K562 (cell line): ENCODE results near the gene TAF1B. TPM values are rescaled to one million over a fixed set of nuclear protein-coding genes. Genes with fewer than 3 reads are reported as not detected.

Experiments
- ARHGAP35 ChIP-seq: fragments of 450-650 bp; IDR thresholded peaks from 2 replicates; pipeline ENCODE4 v1.6.1; 2018; ENCODE audit not compliant: partially characterized antibody
- CXXC5 ChIP-seq: fragments of 250-450 bp; sonication (Bioruptor Pico); IDR thresholded peaks from 2 replicates; pipeline ENCODE4 v1.8.0; 2022; ENCODE audit warnings: inconsistent platforms, mild to moderate bottlenecking, moderate library complexity
- DLX4 ChIP-seq: fragments of 250-450 bp; sonication (Bioruptor Pico); IDR thresholded peaks from 2 replicates; pipeline ENCODE4 v1.6.1; 2021; ENCODE audit warnings: mild to moderate bottlenecking
- ERF ChIP-seq: fragments of 450-650 bp; formaldehyde crosslinking; IDR thresholded peaks from 2 replicates; pipeline ENCODE4 v1.4.0; 2020; ENCODE audit warnings: mild to moderate bottlenecking, mixed read lengths
- HDAC8 ChIP-seq: fragments of 450-650 bp; IDR thresholded peaks from 2 replicates; pipeline ENCODE4 v1.6.1; 2016; ENCODE audit warnings: mild to moderate bottlenecking, missing genetic modification characterization, moderate library complexity, missing compliant biosample characterization
- HMGN3 ChIP-seq: IDR thresholded peaks from 2 replicates; pipeline ENCODE4 v1.6.1; 2011; ENCODE audit warnings: borderline replicate concordance, low read depth, mild to moderate bottlenecking, mixed read lengths, low read length; ENCODE audit not compliant: insufficient read length; ENCODE audit errors: extremely low read depth
- MLLT1 ChIP-seq, 2 experiments: fragments of 450-650 bp; IDR thresholded peaks; 2 replicates each; pipeline ENCODE4 v1.6.1; 2016
- MTF1 ChIP-seq: fragments of 250-450 bp; sonication (Bioruptor Pico); IDR thresholded peaks from 2 replicates; pipeline ENCODE4 v1.9.0; 2021; ENCODE audit warnings: moderate library complexity, mild to moderate bottlenecking, inconsistent platforms, borderline replicate concordance
- NFYB ChIP-seq: IDR thresholded peaks from 2 replicates; pipeline ENCODE4 v1.6.1; 2011; ENCODE audit warnings: mild to moderate bottlenecking, moderate library complexity; ENCODE audit not compliant: insufficient read length; ENCODE audit errors: extremely low read depth
- PTRF ChIP-seq: fragments of 450-650 bp; IDR thresholded peaks from 2 replicates; pipeline ENCODE4 v1.6.1; 2016; ENCODE audit warnings: mild to moderate bottlenecking, missing genetic modification characterization, missing compliant biosample characterization
- PURB ChIP-seq: sonication (generic); formaldehyde crosslinking; IDR thresholded peaks from 2 replicates; pipeline ENCODE4 v1.9.0; 2021; ENCODE audit warnings: low read depth, mild to moderate bottlenecking, missing genetic modification reagents
- RBM15 ChIP-seq: fragments of 200-400 bp; formaldehyde crosslinking; IDR thresholded peaks from 2 replicates; pipeline ENCODE4 v1.6.1; 2018; ENCODE audit warnings: mild to moderate bottlenecking, low read length, moderate library complexity; ENCODE audit not compliant: insufficient read depth
- RBM17 ChIP-seq: fragments of 200-400 bp; formaldehyde crosslinking; IDR thresholded peaks from 2 replicates; pipeline ENCODE4 v1.6.1; 2017; ENCODE audit warnings: low read depth, mild to moderate bottlenecking, low read length, borderline replicate concordance
- RFX5 ChIP-seq: IDR thresholded peaks from 2 replicates; pipeline ENCODE4 v1.6.1; 2011; ENCODE audit warnings: low read depth, mild to moderate bottlenecking, improper control_type of control experiment, low read length
- RUNX1 ChIP-seq: sonication (generic); IDR thresholded peaks from 2 replicates; pipeline ENCODE4 v1.6.1; 2016; ENCODE audit warnings: antibody characterized with exemption, low read depth
- SPI1 ChIP-seq: IDR thresholded peaks from 2 replicates; pipeline ENCODE4 v1.6.1; 2011; ENCODE audit warnings: low read depth, low read length, control low read depth, borderline replicate concordance
- THRAP3 ChIP-seq: fragments of 450-650 bp; IDR thresholded peaks from 2 replicates; pipeline ENCODE4 v1.6.1; 2016; ENCODE audit warnings: mild to moderate bottlenecking, inconsistent platforms, borderline replicate concordance
- ZFPM2 ChIP-seq: fragments of 250-450 bp; sonication (Bioruptor Pico); IDR thresholded peaks from 2 replicates; pipeline ENCODE4 v1.5.1; 2022; ENCODE audit warnings: mild to moderate bottlenecking
- ZNF449 ChIP-seq: fragments of 250-450 bp; sonication (Bioruptor Pico); IDR thresholded peaks from 2 replicates; pipeline ENCODE4 v1.8.0; 2022; ENCODE audit warnings: moderate library complexity, mild to moderate bottlenecking, inconsistent platforms
- ZNF76 ChIP-seq: fragments of 250-450 bp; sonication (Bioruptor Pico); IDR thresholded peaks from 2 replicates; pipeline ENCODE4 v1.4.0; 2020; ENCODE audit warnings: mild to moderate bottlenecking, moderate library complexity, borderline replicate concordance
- polyA plus RNA-seq, 8 experiments: library from polyadenylated mRNA; depleted of rRNA in 4 of 8; stranded (reverse) in 5 of 8; unstranded in 3 of 8; fragments of >200 nt; fragmentation: Nextera tagmentation in 2 of 8; fragmentation: Illumina TruSeq in 1 of 8; extraction: Ambion mirVana in 2 of 8; extraction: Trizol in 1 of 8; gene quantifications; 2 replicates each; pipeline versions ENCODE4 v1.2.1 to v1.2.3, GENCODE V29; 2011 to 2014; ENCODE audit warnings: inconsistent platforms in 1 of 8, missing spikeins in 1 of 8
- total RNA-seq, 7 experiments: library from RNA; depleted of rRNA in 6 of 7; stranded (reverse); fragments of >200 nt in 6 of 7; fragmentation: Illumina TruSeq in 2 of 7; extraction: Trizol in 2 of 7; gene quantifications; 2 replicates each; pipeline versions ENCODE4 v1.2.1 to v1.2.3, GENCODE V29; 2011 to 2021; ENCODE audit warnings: low replicate concordance in 1 of 7
- TF ChIP-seq, protein P1 (sequence below): fragments of 450-650 bp; conservative IDR thresholded peaks from 2 replicates; pipeline ENCODE4 v1.6.1; 2016; ENCODE audit warnings: missing genetic modification characterization, low read depth, mild to moderate bottlenecking, control low read depth, missing compliant biosample characterization
- TF ChIP-seq, protein P2 (sequence below): fragments of 250-450 bp; sonication (Bioruptor Pico); IDR thresholded peaks from 2 replicates; pipeline ENCODE4 v1.4.0; 2020

Gene TAF1B
- total and polyA plus RNA-seq, 9 of the 15 experiments (the other 6 are each of a cell fraction or from before 2014, with no cell fraction given): 8.8 to 25.1 (median 17.3) TPM

DNA sequence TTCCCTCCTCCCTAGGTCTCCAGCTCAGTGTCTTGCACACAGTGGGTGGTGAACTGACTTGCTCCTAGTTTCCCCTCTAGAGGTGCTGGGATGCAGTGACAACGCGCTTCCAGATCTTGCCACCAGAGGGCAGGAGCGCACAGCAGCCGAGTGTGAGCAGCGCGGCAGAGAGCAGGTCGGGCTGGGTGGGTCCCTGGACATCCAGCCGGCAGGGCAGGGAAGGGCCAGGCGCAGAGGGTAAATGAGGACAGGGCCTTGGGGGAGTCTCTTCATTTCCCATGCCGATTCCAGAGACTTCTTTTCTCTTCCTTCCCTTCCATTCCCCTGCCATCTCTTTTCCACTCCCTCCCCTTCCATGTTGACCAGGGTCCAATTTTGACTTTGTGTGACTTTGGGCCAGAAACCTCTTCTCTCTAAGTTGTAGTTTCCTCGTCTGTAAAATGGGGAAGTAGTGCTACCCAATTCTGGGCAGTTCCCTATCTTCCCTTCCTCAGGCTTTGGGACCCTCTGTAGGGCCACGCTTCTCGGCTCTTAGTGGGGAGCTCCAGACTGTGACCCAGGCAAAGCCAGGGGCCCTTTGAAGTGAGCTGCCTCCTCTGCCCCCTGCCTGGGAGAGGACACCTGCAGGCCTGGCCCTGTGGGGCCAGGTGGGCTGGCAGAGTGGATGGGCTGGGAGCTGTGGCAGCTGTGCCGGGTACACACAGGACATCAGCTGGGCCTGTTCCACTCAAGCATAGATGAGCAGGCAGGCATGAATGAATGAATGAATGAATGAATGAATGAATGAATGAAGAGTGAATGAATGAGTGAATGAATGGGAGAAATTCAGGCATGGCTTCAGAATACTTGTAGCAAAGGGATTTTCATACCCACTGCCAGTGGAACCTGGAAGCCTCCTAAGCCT is 43.3 kb upstream of the TAF1B start (continued):
- TF ChIP-seq RBM17: no peak
- TF ChIP-seq, protein P1, sequence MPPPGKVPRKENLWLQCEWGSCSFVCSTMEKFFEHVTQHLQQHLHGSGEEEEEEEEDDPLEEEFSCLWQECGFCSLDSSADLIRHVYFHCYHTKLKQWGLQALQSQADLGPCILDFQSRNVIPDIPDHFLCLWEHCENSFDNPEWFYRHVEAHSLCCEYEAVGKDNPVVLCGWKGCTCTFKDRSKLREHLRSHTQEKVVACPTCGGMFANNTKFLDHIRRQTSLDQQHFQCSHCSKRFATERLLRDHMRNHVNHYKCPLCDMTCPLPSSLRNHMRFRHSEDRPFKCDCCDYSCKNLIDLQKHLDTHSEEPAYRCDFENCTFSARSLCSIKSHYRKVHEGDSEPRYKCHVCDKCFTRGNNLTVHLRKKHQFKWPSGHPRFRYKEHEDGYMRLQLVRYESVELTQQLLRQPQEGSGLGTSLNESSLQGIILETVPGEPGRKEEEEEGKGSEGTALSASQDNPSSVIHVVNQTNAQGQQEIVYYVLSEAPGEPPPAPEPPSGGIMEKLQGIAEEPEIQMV: no peak
- TF ChIP-seq ZNF449 (CRISPR knock-in tag): no peak
- TF ChIP-seq PTRF (tag): no peak
- TF ChIP-seq DLX4 (CRISPR knock-in tag): no peak
- TF ChIP-seq RUNX1: 0 out of 2 replicates have a peak, but pooled peaks have one; percentile 41
- no peak for TF ChIP-seq NFYB
- no peak for TF ChIP-seq HMGN3
- no peak for TF ChIP-seq HDAC8 (tag)
- TF ChIP-seq, protein P2, sequence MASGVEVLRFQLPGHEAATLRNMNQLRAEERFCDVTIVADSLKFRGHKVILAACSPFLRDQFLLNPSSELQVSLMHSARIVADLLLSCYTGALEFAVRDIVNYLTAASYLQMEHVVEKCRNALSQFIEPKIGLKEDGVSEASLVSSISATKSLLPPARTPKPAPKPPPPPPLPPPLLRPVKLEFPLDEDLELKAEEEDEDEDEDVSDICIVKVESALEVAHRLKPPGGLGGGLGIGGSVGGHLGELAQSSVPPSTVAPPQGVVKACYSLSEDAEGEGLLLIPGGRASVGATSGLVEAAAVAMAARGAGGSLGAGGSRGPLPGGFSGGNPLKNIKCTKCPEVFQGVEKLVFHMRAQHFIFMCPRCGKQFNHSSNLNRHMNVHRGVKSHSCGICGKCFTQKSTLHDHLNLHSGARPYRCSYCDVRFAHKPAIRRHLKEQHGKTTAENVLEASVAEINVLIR (CRISPR knock-in tag): no peak
- TF ChIP-seq MLLT1 (IDR thresholded peaks at IDR 0.05): no peak
- no peak for TF ChIP-seq RBM15
- no peak for TF ChIP-seq ZFPM2 (CRISPR knock-in tag)
- TF ChIP-seq ERF (CRISPR knock-in tag): no peak
- TF ChIP-seq ARHGAP35: no peak
- TF ChIP-seq RFX5: no peak
- no peak for TF ChIP-seq PURB (CRISPR knock-in tag)
- no peak for TF ChIP-seq CXXC5
- no peak for TF ChIP-seq ZNF76 (CRISPR knock-in tag)
- no peak for TF ChIP-seq THRAP3
- no peak for TF ChIP-seq MTF1 (CRISPR knock-in tag)
- TF ChIP-seq SPI1: peak; percentile 58; the same call in 1 of the 2 replicates
